Spleen (tissue), 11 donors: Measurements from ENCODE around the gene PTGDR2. TPM values are rescaled to one million over a fixed set of nuclear protein-coding genes. Genes with fewer than 3 reads are reported as not detected.
A peak's percentile ranks its signal among the peaks of the same experiment; 100 is the strongest.

Experiments
- DNase-seq: peaks from one replicate; pipeline ENCODE4 v3.0.0-alpha.2; 2020
- H3K27ac ChIP-seq, 8 donors: fragments of 200-600 bp; sonication (generic) in 7 of 8; 1 replicate in 4 of 8; 2 replicates in 4 of 8; pipeline versions ENCODE4 v1.5.0 to v1.8.0; 2016 to 2021; ENCODE audit warnings: inconsistent platforms in 4 of 8, mild to moderate bottlenecking in 4 of 8, moderate library complexity in 1 of 8
- H3K27me3 ChIP-seq, 7 donors: fragments of 200-600 bp; sonication (generic) in 6 of 7; replicated peaks in 1 of 7; 1 replicate in 4 of 7; 2 replicates in 3 of 7; pipeline versions ENCODE4 v1.5.0 to v1.8.0; 2016 to 2021; ENCODE audit warnings: inconsistent platforms in 3 of 7, mild to moderate bottlenecking in 1 of 7
- H3K36me3 ChIP-seq, 6 donors: fragments of 200-600 bp; sonication (generic) in 5 of 6; 1 replicate in 4 of 6; 2 replicates in 2 of 6; pipeline versions ENCODE4 v1.5.0 to v1.8.0; 2016 to 2021; ENCODE audit warnings: inconsistent platforms in 2 of 6
- H3K4me1 ChIP-seq, 6 donors: fragments of 200-600 bp; sonication (generic) in 5 of 6; 1 replicate in 3 of 6; 2 replicates in 3 of 6; pipeline versions ENCODE4 v1.5.0 to v1.8.0; 2016 to 2021; ENCODE audit warnings: inconsistent platforms in 3 of 6
- H3K4me3 ChIP-seq, 8 donors: fragments of 200-600 bp; sonication (generic) in 7 of 8; 1 replicate in 4 of 8; 2 replicates in 4 of 8; pipeline versions ENCODE4 v1.5.0 to v1.8.0; 2016 to 2021; ENCODE audit warnings: inconsistent platforms in 4 of 8, mild to moderate bottlenecking in 4 of 8, moderate library complexity in 2 of 8
- H3K9me3 ChIP-seq, 8 donors: fragments of 200-600 bp; sonication (generic) in 7 of 8; 1 replicate in 4 of 8; 2 replicates in 4 of 8; pipeline versions ENCODE4 v1.5.0 to v1.8.0; 2016 to 2021; ENCODE audit warnings: inconsistent platforms in 4 of 8
- CTCF ChIP-seq, 11 experiments: fragments of 200-600 bp in 7 of 11; fragments of 450-650 bp in 4 of 11; sonication (generic) in 4 of 11; IDR thresholded peaks in 8 of 11; conservative IDR thresholded peaks in 3 of 11; 1 replicate in 7 of 11; 2 replicates in 4 of 11; pipeline versions ENCODE4 v1.4.0 to v1.8.0; 2016 to 2021; ENCODE audit warnings: antibody characterized with exemption in 11 of 11, inconsistent platforms in 4 of 11, mild to moderate bottlenecking in 1 of 11
- POLR2A ChIP-seq, 3 donors: fragments of 450-650 bp; IDR thresholded peaks; one replicate each; pipeline ENCODE4 v1.5.1; 2017; ENCODE audit warnings: antibody characterized with exemption in 3 of 3, mild to moderate bottlenecking in 1 of 3
- POLR2AphosphoS5 ChIP-seq, 3 donors: sonication (generic); formaldehyde crosslinking; IDR thresholded peaks; one replicate each; pipeline ENCODE4 v1.5.1; 2017; ENCODE audit warnings: antibody characterized with exemption in 3 of 3
- WGBS, 5 donors: extraction: QIAGEN DNeasy Blood & Tissue Kit in 3 of 5; methylation state at CpG; one replicate each; pipeline versions ENCODE4 v1.1.5 to v1.1.7; 2013 to 2018; 5-methylcytosine and 5-hydroxymethylcytosine counted together
- intact Hi-C: fragments of 100-400 bp; cut with DNase I; formaldehyde crosslinking; loops from one replicate; pipeline ENCODE4 v1.15.0; 2023; ENCODE audit warnings: low total_unique reads
- polyA plus RNA-seq, 3 donors: library from polyadenylated mRNA; stranded (reverse); fragments of 200-250 nt; gene quantifications; one replicate each; pipeline ENCODE4 v1.2.1, GENCODE V29; 2013
- total RNA-seq, 7 donors: library from RNA; depleted of rRNA in 3 of 7; stranded (reverse); fragments of >200 nt in 3 of 7; fragmentation: NEBNext Ultra II Directional in 4 of 7; extraction: Animal tissue kit (Norgen Biotek cat#: 25700) in 4 of 7; gene quantifications; one replicate each; pipeline versions ENCODE4 v1.1.0 to v1.2.1, GENCODE V29; 2016 to 2021
- donor health status: healthy with polysubstance abuse.
- donor health status: DM: no; HTN: no; CAD: no; lungs with moderate emphysema.
- donor health status: DM: no; HTN: no; CAD: no.
- donor health status: Bipolar disorder and iron deficiency.
- donor health status: healthy.
- donor health status: DM: no; HTN: no; CAD: no.
- donor health status: DM: yes; HTN: yes; CAD: no.

PTGDR2 gene
- total and polyA plus RNA-seq, 10 donors, result 0.10 to 1.1 (median 0.26) TPM; not detected in 1

DNA sequence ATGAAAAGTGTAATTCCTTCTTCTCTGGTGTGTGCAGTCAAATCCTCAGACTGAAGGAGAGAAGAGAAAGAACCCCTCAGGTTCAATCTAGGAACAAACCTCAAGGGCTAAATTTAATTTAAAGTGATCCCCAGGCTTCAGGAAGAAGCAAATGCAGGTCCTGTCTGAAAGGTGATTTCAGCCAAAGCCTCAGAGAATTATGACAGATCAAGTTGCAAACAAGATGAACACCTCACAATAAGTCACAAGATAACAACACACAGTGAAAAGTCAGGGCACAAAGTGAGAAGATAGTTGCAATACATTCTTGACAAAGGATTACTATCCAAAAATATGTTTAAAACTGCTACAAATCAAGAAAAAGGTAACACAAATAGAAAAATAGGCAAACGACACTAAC lies 23.4 kb upstream of the PTGDR2 start:
- H3K4me3 ChIP-seq, result no peak overlapping the region
- no peak for DNase-seq
- no peak overlapping the region for H3K27ac ChIP-seq
- WGBS, 5 donors, result 85 to 91% (median 88%) methylated on average over 1 of the region's 1 CpG
- intact Hi-C loops, result no loop called here
- no peak for TF ChIP-seq POLR2AphosphoS5 (IDR thresholded peaks at IDR 0.05)
- TF ChIP-seq CTCF (IDR thresholded peaks at IDR 0.05 in 8 of 11, conservative IDR thresholded peaks at IDR 0.05 in 3 of 11), result no peak
- no peak for TF ChIP-seq POLR2A (IDR thresholded peaks at IDR 0.05)
- peaks cover 0 to 63% (median 20%) of the 10 kb centered on the region in 6 donors for H3K36me3 ChIP-seq
- H3K9me3 ChIP-seq, result no peaks in the 10 kb centered on the region
- no peaks in the 10 kb centered on the region for H3K4me1 ChIP-seq
- no peaks in the 10 kb centered on the region for H3K27me3 ChIP-seq

DNA sequence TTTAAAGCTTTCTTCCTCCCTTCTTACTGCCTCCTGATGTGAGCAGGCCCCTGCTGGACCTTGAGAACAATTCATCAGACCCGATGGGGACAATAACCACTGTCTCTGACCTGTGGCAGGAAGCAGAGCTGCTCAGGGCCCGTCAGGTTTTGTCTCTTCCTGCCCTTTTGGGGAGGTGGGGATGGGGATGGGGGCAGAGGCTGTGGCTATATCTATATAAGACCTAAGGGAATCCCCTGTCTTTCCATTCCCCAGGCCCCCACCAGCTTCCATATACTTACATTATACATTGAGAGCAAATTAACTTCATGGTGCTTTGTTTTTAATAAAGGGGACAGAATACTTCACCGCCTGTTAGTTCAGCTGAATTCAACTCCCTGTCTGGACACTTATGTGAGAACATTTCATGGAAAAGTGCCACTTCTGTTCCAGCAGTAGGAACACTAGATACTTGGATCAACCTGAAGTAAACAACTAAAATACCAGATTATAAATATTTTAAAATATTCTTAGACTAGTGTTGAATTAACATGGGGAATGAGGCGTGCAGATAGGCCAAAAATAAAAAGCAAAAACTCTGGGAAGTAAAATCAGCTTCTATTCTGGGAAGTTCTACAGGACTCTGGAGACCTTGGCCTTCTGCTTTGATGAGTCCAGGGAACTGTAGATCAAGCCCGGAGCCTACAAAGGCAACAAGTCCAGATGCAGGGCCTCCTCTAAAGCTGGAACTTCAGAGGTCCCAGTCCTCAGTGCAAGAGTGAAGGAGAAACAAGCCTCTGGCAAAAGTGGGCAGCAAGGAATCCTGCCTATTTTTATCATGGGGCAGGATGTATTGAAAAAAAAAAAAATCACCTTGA lies 22.7 kb upstream of the PTGDR2 start:
- peak; percentile 6 for DNase-seq
- H3K4me3 ChIP-seq, result no peak overlapping the region
- no peaks in the 10 kb centered on the region for H3K4me1 ChIP-seq
- TF ChIP-seq POLR2AphosphoS5 (IDR thresholded peaks at IDR 0.05), result no peak
- TF ChIP-seq POLR2A (IDR thresholded peaks at IDR 0.05), result no peak
- TF ChIP-seq CTCF (IDR thresholded peaks at IDR 0.05 in 8 of 11, conservative IDR thresholded peaks at IDR 0.05 in 3 of 11), result no peak
- H3K27me3 ChIP-seq, result no peaks in the 10 kb centered on the region
- no peak overlapping the region for H3K27ac ChIP-seq
- intact Hi-C loops, result no loop called here
- no peaks in the 10 kb centered on the region for H3K9me3 ChIP-seq
- H3K36me3 ChIP-seq, result peaks cover 0 to 63% (median 20%) of the 10 kb centered on the region in 6 donors
- WGBS, 5 donors, result 75 to 80% (median 80%) methylated on average over 5 of the region's 5 CpGs

GRCh38 chr11:60876168-60876485 lies 20.4 kb upstream of the PTGDR2 start:
- no peak overlapping the region for H3K4me3 ChIP-seq
- H3K36me3 ChIP-seq, result peaks cover 0 to 54% (median 16%) of the 10 kb centered on the region in 6 donors
- H3K4me1 ChIP-seq, result peaks cover 0 to 21% (median 8%) of the 10 kb centered on the region in 6 donors
- H3K27me3 ChIP-seq, result no peaks in the 10 kb centered on the region
- intact Hi-C loops, result no loop called here
- no peaks in the 10 kb centered on the region for H3K9me3 ChIP-seq
- peak in 1 of 3 donors; percentile 23 for TF ChIP-seq POLR2AphosphoS5 (IDR thresholded peaks at IDR 0.05)
- TF ChIP-seq CTCF (IDR thresholded peaks at IDR 0.05 in 8 of 11, conservative IDR thresholded peaks at IDR 0.05 in 3 of 11), result no peak
- TF ChIP-seq POLR2A (IDR thresholded peaks at IDR 0.05), result no peak
- no peak for DNase-seq
- WGBS, 5 donors, result 97 to 100% (median 98%) methylated on average over 1 to 2 of the region's 2 CpGs
- H3K27ac ChIP-seq, result no peak overlapping the region

GRCh38 chr11:60875366-60876167 lies 19.8 kb upstream of the PTGDR2 start:
- intact Hi-C loops, result no loop called here
- Histone ChIP-seq H3K36me3 (peaks cover 0 to 49% (median 12%) of the 10 kb centered on the region in 6 donors), H3K4me1 (peaks cover 0 to 27% (median 8%) of the 10 kb centered on the region in 6 donors), H3K27ac (no peak overlapping the region), H3K27me3 (no peaks in the 10 kb centered on the region), H3K9me3 (no peaks in the 10 kb centered on the region), H3K4me3 (no peak overlapping the region)
- no peak for TF ChIP-seq POLR2AphosphoS5 (IDR thresholded peaks at IDR 0.05)
- TF ChIP-seq CTCF (IDR thresholded peaks at IDR 0.05 in 8 of 11, conservative IDR thresholded peaks at IDR 0.05 in 3 of 11), result no peak
- no peak for TF ChIP-seq POLR2A (IDR thresholded peaks at IDR 0.05)
- 88 to 94% (median 89%) methylated on average over 6 to 7 of the region's 7 CpGs for WGBS, 5 donors
- DNase-seq, result peak; percentile 47
